OCI-LY7 (cell line): ENCODE measurements around the gene MRPL33. TPM values are rescaled to one million over a fixed set of nuclear protein-coding genes. Genes with fewer than 3 reads are reported as not detected.

Source experiments
- BruUV-seq: library from RNA; stranded (reverse); fragments of 400-500 nt; replicated peaks from 2 replicates; lab custom pipeline; 2021; lab: Mats Ljungman, UMichigan
- CTCF ChIA-PET: fragments of 300-600 bp; sonication (Branson Sonifier 250); formaldehyde crosslinking; loops from one replicate; lab custom pipeline; 2022; ENCODE audit warnings: antibody characterized with exemption; ENCODE audit not compliant: unreplicated experiment; lab: Charles Lee
- POLR2A ChIA-PET: fragments of 300-600 bp; sonication (Branson Sonifier 250); formaldehyde crosslinking; loops from one replicate; lab custom pipeline; 2022; ENCODE audit warnings: antibody characterized with exemption; lab: Charles Lee
- DNase-seq: peaks from one replicate; pipeline ENCODE4 v3.0.0-alpha.2; 2015; ENCODE audit warnings: low spot score
- H2AFZ ChIP-seq: fragments of 200-600 bp; sonication (generic), shearing (Covaris generic); 2 replicates; pipeline ENCODE4 v1.6.1; 2014; ENCODE audit warnings: mild to moderate bottlenecking, antibody characterized with exemption, low read length, moderate library complexity
- H3K27ac ChIP-seq: fragments of 200-600 bp; sonication (generic); 2 replicates; pipeline ENCODE4 v1.5.1; 2014; ENCODE audit warnings: mixed run types, low read depth, mild to moderate bottlenecking, moderate library complexity, low read length, inconsistent platforms; ENCODE audit not compliant: poor library complexity, severe bottlenecking
- H3K36me3 ChIP-seq: fragments of 200-600 bp; sonication (generic); 2 replicates; pipeline ENCODE4 v1.6.1; 2014; ENCODE audit warnings: mild to moderate bottlenecking, antibody characterized with exemption, low read length, moderate library complexity, mixed read lengths; ENCODE audit not compliant: insufficient read depth
- H3K4me1 ChIP-seq: fragments of 200-600 bp; sonication (generic); 2 replicates; pipeline ENCODE4 v1.5.1; 2014; ENCODE audit warnings: mild to moderate bottlenecking, low read length; ENCODE audit not compliant: insufficient read depth, poor library complexity, severe bottlenecking
- H3K4me2 ChIP-seq: fragments of 200-600 bp; sonication (generic); 2 replicates; pipeline ENCODE4 v1.6.1; 2014; ENCODE audit warnings: mild to moderate bottlenecking, low read length
- H3K4me3 ChIP-seq: fragments of 200-600 bp; sonication (generic); 2 replicates; pipeline ENCODE4 v1.5.1; 2014; ENCODE audit warnings: mild to moderate bottlenecking, low read depth, low read length; ENCODE audit not compliant: poor library complexity, severe bottlenecking
- H3K79me2 ChIP-seq: fragments of 200-600 bp; sonication (generic); 2 replicates; pipeline ENCODE4 v1.6.1; 2016; ENCODE audit warnings: low read depth, mild to moderate bottlenecking, low read length, moderate library complexity, mixed read lengths; ENCODE audit not compliant: insufficient read depth
- H3K9me2 ChIP-seq: fragments of 200-600 bp; sonication (generic); 2 replicates; pipeline ENCODE4 v1.6.1; 2016; ENCODE audit warnings: mild to moderate bottlenecking, low read length, mixed read lengths; ENCODE audit not compliant: insufficient read depth
- H3K9me3 ChIP-seq: fragments of 200-600 bp; sonication (generic); 2 replicates; pipeline ENCODE4 v1.6.1; 2014; ENCODE audit warnings: mild to moderate bottlenecking, mixed run types, low read length, mixed read lengths
- H4K20me1 ChIP-seq: fragments of 200-600 bp; sonication (generic); 2 replicates; pipeline ENCODE4 v1.6.1; 2014; ENCODE audit warnings: mild to moderate bottlenecking, antibody characterized with exemption, low read length, moderate library complexity, mixed read lengths; ENCODE audit not compliant: insufficient read depth
- EZH2phosphoT487 ChIP-seq: fragments of 200-600 bp; sonication (generic); IDR thresholded peaks from 2 replicates; pipeline ENCODE4 v1.6.1; 2018; ENCODE audit warnings: low read depth, borderline replicate concordance, mild to moderate bottlenecking, mixed run types, antibody characterized with exemption, low read length, moderate library complexity, mixed read lengths
- intact Hi-C: fragments of 100-400 bp; cut with micrococcal nuclease; formaldehyde crosslinking; loops from one replicate; pipeline ENCODE4 v1.10.0; 2022; ENCODE audit not compliant: unreplicated experiment
- total RNA-seq, 2 experiments: library from RNA; depleted of rRNA in 1 of 2; stranded (reverse); fragments of >200 nt in 1 of 2; shearing (Covaris generic) in 1 of 2; gene quantifications; 2 replicates each; pipeline ENCODE4 v1.2.3, GENCODE V29; 2014 to 2022
- TF ChIP-seq, protein P1 (sequence below): fragments of 200-600 bp; sonication (generic); conservative IDR thresholded peaks from 2 replicates; pipeline ENCODE4 v1.5.1; 2014; ENCODE audit warnings: mild to moderate bottlenecking, antibody characterized with exemption, low read length, moderate library complexity, mixed read lengths

MRPL33 gene
- total RNA-seq, 2 experiments from 2014 or later = 43.8 to 51.2 TPM

DNA sequence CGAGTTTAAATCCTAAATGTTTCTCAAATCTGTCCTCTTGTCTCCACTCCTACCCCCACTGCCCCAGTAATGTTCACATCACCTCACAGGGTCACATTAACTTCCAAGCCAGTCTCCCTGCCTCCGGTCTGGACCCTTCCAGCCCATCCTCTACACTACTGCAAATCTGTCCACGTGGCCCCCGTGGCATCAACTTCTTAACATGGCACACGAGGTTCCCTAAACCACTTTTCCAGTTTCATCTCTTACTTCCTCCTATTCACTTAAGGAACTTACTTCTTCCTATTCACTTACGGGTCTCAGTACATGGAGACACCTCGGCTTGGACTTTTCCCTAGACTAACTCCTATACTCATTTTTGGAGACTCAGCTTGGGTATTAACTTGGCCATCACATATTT is 27.0 kb downstream of the MRPL33 start:
- DNase-seq = no peak
- Histone ChIP-seq H3K9me3 (no peaks in the 10 kb centered on the region), H3K27ac (no peak overlapping the region), H4K20me1 (no peaks in the 10 kb centered on the region), H3K79me2 (no peaks in the 10 kb centered on the region), H3K36me3 (no peaks in the 10 kb centered on the region), H3K9me2 (no peaks in the 10 kb centered on the region), H2AFZ (no peak overlapping the region), H3K4me2 (no peak overlapping the region), H3K4me1 (no peaks in the 10 kb centered on the region), H3K4me3 (no peak overlapping the region)
- BruUV-seq = no TSS peak
- intact Hi-C loops = no loop called here
- ChIA-PET CTCF (no interaction called here), POLR2A (no interaction called here)
- TF ChIP-seq, protein P1, sequence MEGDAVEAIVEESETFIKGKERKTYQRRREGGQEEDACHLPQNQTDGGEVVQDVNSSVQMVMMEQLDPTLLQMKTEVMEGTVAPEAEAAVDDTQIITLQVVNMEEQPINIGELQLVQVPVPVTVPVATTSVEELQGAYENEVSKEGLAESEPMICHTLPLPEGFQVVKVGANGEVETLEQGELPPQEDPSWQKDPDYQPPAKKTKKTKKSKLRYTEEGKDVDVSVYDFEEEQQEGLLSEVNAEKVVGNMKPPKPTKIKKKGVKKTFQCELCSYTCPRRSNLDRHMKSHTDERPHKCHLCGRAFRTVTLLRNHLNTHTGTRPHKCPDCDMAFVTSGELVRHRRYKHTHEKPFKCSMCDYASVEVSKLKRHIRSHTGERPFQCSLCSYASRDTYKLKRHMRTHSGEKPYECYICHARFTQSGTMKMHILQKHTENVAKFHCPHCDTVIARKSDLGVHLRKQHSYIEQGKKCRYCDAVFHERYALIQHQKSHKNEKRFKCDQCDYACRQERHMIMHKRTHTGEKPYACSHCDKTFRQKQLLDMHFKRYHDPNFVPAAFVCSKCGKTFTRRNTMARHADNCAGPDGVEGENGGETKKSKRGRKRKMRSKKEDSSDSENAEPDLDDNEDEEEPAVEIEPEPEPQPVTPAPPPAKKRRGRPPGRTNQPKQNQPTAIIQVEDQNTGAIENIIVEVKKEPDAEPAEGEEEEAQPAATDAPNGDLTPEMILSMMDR = no peak
- no peak for TF ChIP-seq EZH2phosphoT487

DNA sequence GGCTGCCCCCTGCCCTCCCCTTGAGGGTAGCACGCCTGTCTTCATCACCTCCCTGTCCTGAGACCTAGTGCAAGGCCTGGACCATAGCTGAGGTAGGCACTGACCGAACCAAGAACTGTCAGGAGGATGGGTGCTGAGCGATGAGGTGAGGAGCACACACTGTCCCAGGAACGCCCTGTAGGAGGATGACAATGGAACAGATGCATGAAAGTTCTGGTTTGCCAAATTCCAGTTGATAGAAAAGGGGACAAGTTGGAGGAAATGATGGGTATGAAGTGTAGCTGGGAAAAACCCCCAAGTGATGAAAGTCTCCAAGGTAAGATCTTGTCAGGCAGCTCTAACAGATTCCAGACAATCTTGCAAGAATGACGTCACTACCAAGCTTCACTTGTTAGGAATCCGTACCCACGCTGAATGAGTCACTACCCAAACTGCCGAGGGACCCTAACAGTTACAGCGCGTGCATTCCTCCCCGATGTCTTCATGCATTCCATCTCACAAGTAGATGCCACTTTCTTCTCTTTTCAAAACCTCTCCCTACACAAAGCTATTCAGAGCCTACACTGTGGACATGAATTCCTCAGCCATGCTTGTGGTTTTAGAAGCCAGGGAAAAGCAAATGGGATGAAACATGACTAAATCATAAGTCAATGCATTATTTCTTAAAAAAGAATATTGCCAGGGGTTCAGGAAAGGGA is 27.6 kb downstream of the MRPL33 start:
- Histone ChIP-seq H3K4me2 (no peak overlapping the region), H4K20me1 (no peaks in the 10 kb centered on the region), H3K4me1 (no peaks in the 10 kb centered on the region), H2AFZ (no peak overlapping the region), H3K36me3 (no peaks in the 10 kb centered on the region), H3K79me2 (no peaks in the 10 kb centered on the region), H3K9me2 (no peaks in the 10 kb centered on the region), H3K27ac (no peak overlapping the region), H3K4me3 (no peak overlapping the region), H3K9me3 (no peaks in the 10 kb centered on the region)
- intact Hi-C loops = no loop called here
- TF ChIP-seq, protein P1 = no peak
- no peak for TF ChIP-seq EZH2phosphoT487
- ChIA-PET CTCF (no interaction called here), POLR2A (no interaction called here)
- no TSS peak for BruUV-seq
- no peak for DNase-seq

DNA sequence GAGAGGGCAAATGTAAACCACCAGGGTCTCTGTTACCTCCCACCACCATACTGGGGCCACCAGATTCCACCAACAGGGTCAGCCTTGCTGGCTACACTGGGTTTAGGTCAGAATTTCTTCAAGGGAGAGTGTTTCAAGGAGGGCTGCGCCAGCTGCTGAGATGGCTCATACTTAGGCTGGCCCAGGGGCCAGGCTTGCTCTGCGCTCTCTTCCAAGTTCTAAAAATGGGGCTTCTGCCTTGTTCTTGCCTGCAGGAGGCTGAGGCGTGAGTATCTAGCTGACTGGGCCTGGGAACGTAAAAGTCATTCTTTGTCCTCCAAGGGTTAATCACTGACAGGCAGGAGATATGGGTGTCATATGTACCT is 28.1 kb downstream of the MRPL33 start:
- no peaks in the 10 kb centered on the region for H4K20me1 ChIP-seq
- DNase-seq = no peak
- H3K4me3 ChIP-seq = no peak overlapping the region
- no peak for TF ChIP-seq EZH2phosphoT487
- TF ChIP-seq, protein P1 = no peak
- no peaks in the 10 kb centered on the region for H3K9me2 ChIP-seq
- ChIA-PET POLR2A (interaction anchor here (0.6 kb wide), 1 partner anchor 127 kb away, joined by 5 read pairs; no protein-coding TSS in a partner anchor), CTCF (no interaction called here)
- no peak overlapping the region for H3K4me2 ChIP-seq
- no peaks in the 10 kb centered on the region for H3K79me2 ChIP-seq
- no peak overlapping the region for H3K27ac ChIP-seq
- H2AFZ ChIP-seq = no peak overlapping the region
- H3K9me3 ChIP-seq = no peaks in the 10 kb centered on the region
- BruUV-seq = no TSS peak
- intact Hi-C loops = no loop called here
- no peaks in the 10 kb centered on the region for H3K4me1 ChIP-seq
- no peaks in the 10 kb centered on the region for H3K36me3 ChIP-seq
